NCI-H1105 treated with DMSO at 0.1 percent for 48 hours (cell line): Measurements from ENCODE around the gene LIMK1.
"Not testable (repeated sequence)": the region's sequence is repeated elsewhere in the genome, so short reads cannot be mapped to it uniquely, and the experiment has no call there.

Source experiments
- DNase-seq: peaks from one replicate; lab custom pipeline; 2025; lab: John Stamatoyannopoulos, UW

Gene LIMK1

DNA sequence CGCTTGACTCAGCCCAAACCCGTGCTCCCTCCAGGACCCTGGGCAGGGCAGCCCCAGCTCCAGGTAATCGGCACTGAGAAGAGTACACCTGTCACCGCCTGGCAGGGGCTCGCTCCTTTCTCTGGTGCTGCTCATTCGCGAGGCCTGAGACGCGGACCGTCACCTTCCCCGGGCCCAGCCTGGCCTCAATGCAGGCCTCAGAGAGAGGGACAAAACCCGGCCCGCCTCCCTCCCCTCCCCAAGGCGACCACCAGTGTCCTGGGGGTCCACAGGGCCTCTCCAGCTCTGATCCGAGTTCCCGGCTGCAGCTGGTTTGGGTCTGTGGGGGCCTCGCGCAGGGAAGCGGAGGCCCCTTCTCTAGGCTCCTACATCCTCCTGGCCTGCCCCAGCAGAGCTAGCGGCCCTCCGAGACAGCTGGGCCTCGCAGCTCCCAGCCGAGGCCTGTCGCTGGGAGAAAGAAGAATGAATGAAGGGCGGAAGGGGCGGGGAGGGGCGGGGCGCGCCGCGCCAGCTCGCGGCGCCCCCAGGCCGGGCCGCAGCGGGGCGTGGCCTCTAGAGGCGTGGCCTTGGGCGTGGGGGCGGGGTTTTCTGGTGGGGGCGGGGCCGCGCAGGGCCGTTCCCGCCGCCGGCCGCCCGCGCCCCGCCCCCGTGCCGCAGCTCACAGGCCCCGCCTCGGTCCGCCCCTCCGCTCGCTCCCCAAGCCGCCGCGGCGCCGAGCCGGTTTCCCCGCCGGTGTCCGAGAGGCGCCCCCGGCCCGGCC lies at the start of gene LIMK1:
Gene LIMK1 (plus strand): TSS at position 688 of the 760 bp plus-strand sequence. CDS start 187 bp downstream, outside the sequence.
- DNase-seq, result peak; percentile 61

DNA sequence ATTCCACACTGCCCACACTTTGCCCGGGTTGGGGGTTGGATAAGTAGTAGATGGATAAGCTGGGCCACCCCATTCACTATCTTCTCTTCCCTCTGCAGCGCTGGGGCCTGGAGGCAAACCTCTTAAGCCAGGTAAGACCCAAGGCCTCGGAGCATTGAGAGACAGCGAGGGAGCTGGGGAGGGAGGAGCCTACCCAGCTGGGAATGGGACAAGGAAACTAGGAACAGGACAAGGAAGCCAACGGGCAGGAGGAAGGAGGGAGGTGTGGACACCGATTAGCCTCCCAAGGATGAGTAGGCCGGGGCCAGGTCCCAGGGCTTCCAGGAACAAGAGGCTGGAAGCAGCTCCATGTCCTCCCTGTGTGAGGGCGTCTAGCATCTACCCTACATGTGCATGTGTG lies 46.0 kb upstream of the LIMK1 start:
- DNase-seq, result no peak

DNA sequence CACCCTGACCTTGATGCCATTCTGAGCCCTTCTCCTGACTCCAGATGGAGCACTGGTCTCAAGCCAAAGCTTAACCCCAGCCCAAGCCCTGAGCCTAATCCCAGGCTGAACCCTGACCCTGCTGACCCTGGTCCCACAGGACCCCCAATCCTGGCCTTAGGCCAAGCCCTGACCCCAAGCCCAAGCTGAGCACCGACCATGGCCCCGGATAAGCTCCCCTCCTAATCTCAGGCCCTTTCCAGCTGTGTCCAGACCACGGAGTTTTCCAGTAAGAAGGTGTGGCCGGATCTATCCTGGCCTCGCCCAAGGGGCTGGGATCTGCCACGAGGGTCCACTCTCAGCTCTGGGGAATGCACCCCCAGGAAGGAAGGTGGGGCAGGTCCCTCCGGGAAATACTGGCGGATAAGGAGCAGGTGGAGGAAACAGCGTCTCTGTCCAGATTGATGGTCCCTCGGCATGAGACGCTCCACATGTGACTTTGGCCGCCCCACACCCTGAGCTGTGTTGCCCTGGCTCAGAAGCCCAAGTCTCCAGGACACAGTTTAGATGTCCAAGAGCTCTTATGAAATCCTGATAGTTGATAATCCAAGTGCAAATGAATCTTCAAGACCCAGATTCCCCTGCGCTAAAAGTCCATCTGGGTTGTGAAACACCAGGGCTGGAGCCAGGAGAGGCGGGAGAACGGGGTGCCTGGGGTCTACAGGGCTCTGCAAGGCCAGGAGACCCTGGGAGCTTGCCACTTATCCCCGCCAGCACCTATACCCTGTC lies 45.2 kb upstream of the LIMK1 start:
- DNase-seq, result no peak

DNA sequence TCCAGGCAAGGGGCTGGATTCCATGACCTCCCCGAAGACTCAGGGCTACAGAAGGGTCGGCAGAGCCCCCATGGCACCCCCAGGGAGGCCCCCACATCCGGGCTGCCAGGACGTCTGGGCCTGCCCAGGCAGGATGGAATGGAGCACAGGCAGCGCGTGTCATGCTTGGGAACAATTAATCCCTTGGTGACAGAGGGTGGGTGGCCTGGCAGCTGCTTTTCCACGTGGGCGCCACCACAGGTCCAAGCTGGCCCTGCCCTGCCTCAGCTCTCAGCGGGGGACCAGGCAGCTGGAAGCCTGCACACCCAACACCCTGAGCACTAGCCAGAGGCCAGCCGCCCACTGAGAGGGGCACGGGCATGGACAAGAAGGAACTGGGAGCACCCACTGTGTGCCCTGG lies 44.3 kb upstream of the LIMK1 start:
- DNase-seq, result peak; percentile 22

DNA sequence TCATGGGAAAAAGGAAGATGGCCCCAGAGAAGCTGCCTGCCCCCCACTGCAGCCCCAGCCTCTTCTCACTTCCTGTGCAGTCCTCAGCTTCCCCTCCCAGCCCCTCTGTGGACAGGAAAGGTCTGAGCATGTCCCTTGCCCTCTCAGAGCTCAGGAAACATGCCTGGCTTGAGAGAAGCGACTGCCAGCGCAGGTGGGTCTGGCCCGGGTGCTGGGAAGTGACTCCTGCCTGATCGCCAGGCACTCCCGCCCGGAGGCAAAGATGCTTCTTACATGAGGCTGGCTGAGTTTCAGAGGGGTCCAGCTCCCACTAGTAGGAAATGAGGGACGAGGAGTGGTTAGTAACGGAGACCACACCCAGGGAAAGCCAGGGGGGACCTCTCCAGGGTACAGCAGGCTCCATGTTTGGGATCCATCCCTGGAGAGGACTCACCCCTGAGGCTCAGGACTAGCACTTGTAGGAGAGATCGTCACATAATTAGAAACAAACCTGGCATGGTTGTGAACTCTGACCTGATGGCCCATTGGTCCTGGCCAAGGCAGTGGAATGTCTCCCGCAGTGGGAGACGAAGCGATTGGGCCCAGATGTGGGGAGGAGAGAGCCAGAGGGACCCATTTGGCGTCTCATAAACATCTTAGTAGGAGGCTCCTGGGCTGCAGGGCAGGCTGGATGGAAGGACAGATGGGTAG lies 43.4 kb upstream of the LIMK1 start:
- DNase-seq, result no peak

DNA sequence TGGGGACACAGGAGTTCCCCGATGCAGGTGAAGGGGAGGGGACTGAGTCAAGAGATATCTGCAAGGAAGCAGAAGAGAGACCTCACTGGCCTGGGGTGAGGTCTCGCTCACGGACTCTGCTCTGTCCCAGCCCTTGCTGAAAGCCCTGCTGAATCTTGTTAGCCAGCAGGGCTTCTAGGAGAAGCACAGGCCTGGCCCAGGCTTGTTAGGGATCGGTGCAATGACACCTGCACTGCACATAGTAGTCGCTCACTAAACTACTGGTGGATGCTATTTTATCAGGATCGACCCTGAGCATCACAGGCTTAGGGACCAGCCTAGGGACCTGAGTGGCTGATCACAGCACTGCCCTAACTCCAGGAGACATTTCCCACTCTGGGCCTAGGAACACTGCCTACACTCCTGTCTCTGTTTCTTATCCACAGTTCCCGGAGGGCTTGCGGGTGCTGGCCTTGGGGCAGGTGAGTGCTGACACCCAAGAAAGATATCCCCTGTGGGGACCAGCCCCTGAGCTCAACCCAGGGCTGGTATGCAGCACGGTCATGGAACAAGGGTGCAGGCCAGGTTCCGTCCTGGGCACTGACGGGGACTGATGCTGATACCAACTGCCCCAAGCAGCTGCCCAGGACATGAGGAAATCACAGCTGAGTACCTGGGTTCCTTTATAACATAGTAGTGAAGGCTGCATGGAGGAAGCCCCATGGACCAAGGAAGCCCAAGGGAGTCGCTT lies 42.6 kb upstream of the LIMK1 start:
- no peak for DNase-seq

DNA sequence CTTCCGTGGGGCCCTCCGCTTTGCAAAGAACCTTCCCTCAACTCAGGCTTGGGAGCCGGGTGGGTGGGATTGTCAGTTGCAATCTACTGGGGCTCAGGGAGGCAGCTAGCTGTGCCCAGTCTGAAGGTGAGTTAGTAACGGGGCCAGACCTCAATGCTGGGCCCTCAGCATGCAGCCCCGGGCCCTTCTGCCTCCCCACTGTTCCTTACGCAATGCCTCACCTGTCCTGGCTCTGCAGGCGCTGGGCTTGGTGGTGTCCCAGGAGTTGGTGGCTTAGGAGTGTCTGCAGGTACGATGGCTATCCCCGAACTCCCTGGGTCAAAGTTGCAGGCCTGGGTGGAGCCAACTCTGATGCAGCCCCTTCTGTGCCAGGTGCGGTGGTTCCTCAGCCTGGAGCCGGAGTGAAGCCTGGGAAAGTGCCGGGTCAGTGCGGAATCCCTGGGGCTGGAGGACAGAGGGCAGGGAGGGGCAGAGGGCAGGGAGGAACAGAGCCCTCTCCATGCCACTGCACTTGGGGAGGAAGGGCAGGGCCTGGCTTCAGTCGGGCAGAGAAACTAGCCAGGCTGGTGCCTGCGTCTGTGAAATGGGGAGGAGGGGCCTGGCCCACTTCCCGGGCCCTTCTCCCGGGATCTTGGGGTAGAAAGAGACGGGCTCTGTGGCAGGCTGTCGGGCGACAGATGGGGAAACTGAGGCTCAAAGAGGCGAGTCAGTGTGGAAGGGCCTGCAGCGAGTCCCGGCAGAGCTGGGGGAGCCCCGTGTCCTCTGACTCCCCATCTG lies 40.7 kb upstream of the LIMK1 start:
- no peak for DNase-seq

DNA sequence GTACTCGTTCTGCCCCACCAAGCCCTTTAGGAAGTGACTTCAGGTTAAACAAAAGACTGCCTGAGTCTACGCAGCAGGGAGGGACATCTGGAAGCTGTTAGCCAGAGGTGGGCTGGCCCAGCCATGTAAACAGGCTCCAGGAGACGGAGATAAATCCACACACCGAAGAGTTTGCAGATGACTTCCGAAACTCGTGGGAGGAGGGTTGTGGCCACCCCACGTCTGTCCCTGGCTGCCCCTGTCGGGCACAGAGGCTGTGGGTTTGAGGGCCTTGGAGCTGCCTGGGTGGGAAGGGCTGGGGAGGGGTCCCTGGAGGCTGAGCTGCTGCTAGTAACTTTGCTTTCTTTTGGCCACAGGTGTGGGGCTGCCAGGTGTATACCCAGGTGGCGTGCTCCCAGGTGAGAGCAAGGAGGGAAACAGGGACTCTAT lies 40.1 kb upstream of the LIMK1 start:
- no peak for DNase-seq

DNA sequence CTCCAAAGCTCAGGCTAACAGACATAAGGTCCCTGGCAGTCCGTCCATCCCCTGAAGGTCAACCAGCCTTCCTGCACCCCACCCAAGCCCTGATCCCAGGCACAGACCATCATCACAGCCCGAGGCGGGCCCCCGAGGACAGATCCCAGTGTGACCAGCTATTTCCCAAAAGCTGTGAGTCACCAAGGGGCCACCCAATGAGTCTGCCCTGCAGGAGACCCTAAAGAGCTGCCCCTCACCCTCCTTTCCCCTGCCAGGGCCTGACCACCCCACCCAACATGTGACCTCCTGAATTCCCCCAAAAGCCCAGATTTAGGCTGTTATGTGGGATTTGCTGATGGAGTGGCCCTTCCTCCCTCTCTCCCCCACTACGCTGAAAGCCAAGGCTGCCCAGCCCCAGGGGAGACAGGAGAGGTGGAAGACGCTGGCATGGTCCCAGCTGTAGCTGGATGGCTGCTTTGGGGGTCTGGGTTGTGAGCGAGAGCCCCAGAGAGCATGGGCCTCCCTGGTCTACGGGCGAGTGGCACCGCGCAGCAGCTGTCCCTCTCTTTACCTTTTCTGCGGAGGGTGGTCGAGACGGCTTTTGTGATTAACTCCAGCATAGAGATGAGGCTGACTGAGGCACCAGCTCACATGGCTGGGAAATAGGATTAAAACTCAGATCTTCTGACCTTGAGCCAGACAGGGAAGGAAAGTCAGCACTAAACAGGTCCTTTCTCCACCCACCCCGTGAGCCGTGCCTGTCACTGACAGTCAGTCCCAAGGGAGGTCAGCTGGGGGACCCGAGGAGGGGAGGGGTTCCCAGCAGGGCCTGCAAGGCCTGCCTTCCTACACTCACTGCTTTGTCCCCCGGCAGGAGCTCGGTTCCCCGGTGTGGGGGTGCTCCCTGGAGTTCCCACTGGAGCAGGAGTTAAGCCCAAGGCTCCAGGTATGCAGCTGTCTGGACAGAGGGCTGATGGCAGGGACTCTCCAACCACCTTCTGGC lies 38.9 kb upstream of the LIMK1 start:
- no peak for DNase-seq

DNA sequence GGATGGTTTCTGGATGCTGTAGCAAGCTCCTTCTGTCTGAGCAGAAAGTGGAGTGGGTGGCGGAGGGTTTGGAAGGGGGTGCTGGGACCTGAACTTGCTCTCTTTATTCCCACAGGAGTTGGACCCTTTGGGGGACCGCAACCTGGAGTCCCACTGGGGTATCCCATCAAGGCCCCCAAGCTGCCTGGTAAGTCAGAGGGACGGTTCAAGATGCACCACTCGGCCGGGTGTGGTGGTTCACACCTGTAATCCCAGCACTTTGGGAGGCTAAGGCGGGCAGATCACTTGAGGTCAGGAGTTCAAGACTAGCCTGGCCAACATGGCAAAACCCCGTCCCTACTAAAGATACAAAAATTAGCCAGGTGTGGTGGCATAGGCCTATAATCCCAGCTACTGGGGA lies 37.0 kb upstream of the LIMK1 start:
- not testable (repeated sequence) for DNase-seq

DNA sequence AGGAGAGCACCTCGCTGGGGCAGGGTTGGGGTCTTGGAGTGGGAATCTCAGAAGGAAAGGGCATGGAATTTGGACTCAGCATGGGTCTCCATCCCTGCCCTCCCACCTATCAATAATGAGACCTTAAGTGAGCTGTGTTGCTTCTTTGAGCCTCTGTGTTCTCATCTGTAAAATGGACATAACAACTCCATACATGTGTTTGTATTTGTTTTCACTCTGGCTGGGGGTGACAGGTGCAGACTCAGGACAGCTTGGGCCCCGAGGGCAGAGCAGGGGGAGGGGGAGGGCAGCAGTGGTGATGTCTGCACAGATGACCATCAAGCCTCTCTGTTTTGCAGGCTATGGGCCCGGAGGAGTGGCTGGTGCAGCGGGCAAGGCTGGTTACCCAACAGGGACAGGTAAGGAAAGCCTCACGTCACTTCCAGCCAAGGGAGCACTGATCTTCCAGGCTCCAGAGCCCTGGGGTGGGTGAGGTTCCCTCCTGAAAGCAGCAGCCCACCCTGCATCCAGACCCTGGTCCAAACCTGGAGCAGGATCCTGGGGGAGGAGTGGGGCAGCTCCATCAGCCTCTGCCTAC lies 35.7 kb upstream of the LIMK1 start:
- no peak for DNase-seq

DNA sequence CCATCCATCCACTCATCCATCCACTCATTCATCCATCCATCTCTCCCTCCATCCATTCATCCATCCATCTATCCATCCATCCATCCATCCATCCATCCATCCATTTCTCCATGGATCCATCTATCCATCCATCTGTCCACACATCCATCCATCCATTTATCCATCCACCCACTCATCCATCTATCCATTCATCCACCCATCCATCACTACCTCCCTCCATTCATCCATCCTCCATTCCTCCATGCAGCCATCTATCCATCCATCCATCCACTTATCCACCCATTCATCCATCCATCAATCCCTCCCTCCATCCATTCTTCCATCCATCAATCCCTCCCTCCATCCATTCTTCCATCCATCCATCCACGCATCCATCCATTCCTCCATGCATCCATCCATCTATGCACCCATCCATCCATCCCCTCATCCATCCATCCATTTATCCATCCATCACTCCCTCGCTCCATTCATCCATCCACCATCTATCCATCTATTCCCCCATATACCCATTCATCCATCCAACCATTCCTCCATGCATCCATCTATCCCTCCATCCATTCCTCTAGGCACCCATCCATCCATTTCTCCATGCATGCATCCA lies 34.5 kb upstream of the LIMK1 start:
- no peak for DNase-seq

DNA sequence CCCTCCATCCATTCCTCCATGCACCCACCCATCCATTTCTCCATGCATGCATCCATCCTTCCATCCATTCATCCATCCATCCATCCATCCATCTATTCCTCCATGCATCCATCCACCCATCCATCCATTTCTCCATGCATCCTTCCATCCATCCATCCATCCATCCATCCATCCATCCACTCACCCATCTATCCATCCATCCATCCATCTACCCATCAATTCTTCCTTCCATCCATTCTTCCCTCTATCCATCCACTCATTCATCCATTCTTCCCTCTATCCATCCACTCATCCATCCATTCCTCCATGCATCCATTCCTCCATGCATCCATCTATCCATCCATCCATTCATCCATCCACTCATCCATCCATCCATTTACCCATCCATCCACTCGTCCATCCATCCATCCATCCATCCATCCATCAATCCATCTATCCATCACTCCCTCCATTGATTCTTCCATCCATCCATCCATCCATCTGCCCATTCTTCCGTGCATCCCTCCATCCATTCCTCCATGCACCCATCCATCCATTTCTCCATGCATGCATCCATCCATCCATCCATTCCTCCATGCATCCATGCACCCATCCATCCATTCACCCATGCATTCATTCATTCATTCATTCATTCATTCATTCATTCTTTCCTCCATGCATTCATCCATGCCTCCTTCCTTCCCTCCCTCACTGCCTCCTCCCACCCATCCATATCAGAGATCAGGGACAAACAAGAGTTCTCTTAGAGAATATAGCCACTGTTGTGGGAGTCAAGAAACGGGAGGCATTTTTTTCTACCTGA lies 33.4 kb upstream of the LIMK1 start:
- DNase-seq, result no peak

DNA sequence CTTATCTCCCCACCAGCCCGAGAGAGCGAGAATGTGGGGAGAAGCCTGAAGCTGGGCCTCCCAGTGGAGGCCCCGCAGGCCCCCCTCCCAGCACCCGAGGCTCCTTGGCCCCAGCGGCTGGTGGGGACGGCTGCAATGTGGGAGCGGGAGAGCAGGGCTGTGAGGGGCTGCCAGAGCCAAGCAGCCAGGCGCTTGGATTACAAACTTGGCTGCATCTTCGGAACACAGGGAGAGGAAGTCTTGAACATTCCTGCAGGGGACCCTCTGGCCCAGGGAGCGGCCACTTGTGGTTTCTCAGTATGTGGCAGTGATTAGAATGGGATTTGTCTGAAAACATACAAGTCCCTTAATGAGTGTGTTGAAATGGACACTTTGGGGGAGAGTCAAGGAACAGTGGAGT lies 32.4 kb upstream of the LIMK1 start:
- DNase-seq, result no peak

DNA sequence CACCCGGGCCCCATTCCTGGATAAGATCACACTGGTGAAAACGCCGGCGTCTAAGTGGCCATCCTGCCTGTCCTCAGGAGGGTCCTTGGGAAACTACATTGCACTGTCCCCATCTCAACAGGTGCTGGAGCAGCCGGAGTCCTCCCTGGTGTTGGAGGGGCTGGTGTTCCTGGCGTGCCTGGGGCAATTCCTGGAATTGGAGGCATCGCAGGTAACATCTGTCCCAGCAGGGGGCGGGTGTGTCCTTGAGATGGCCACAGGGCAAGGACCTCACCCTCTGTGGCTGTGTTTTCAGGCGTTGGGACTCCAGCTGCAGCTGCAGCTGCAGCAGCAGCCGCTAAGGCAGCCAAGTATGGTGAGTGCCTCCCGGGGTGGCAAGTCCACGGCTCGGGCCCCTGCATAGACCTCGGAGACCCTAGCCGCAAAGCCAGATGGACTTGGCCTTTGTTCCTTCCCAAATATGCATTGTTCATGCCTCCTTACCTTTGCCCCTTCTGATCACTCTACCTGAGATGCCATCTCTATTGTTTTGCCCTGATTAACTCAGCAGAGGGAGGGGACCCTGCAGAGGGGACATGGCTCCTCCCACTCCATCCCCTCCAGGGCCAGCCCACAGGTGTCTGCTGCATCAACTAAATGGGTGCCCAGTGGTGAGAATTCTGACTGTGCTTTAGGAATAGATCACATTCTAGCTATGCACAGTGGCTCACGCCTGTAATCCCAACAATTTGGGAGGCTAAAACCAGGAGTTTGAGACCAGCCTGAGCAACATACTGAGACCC lies 31.8 kb upstream of the LIMK1 start:
- DNase-seq, result peak; percentile 43

DNA sequence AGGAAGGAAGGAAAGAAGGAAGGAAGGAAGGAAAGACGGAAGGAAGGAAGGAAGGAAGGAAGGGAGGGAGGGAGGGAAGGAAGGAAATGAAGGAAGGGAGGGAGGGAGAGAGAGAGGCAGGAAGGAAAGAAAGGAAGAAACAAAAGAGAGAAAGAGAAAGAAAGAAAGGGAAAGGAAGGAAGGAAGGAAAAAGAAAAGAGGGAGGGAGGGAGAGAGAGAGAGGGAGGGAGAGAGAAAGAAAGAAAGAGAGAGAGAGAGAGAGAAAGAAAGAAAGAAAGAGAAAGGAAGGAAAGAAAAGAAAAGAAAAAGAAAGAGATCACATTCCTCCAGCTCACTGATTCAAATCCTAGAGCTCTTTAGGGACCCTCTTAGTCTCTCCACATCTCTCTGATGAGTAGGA lies 31.0 kb upstream of the LIMK1 start:
- no peak for DNase-seq

DNA sequence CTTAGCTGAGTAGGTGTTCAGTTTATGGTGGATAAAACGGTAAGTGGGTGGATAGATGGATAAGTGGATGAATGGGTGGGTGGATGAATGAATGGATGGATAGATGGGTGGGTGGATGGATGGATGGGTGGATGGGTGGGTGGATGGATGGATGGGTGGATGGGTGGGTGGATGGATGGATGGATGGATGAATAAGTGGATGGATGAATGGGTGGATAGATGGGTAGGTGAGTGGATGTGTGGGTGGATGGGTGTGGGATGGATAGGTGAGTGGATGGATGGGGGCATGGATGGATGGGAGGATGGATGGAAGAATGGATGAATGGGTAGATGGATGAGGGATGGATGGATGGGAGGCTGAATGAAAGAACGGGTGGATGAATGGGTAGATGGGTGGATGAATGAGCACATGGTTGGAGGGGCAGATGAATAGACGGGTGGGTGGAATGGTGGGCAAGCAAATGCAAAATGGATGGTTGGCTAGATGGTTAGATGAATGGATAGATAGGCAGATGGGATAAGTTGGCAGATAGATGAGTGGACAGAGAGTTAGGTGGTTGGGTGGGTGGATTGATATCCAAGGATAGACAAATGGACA lies 29.9 kb upstream of the LIMK1 start:
- DNase-seq, result no peak
